Esophagus squamous epithelium (tissue), 5 donors: Measurements from ENCODE around the gene PKDCC. TPM values are rescaled to one million over a fixed set of nuclear protein-coding genes. Genes with fewer than 3 reads are reported as not detected.

Source experiments
- DNase-seq: peaks from one replicate; lab custom pipeline; 2025; lab: John Stamatoyannopoulos, UW
- H3K27ac ChIP-seq, 4 donors: fragments of 200-600 bp; sonication (generic); one replicate each; pipeline ENCODE4 v1.5.1; 2016 to 2019; ENCODE audit warnings: mild to moderate bottlenecking in 1 of 4
- H3K27me3 ChIP-seq, 4 donors: fragments of 200-600 bp; sonication (generic); 1 replicate in 3 of 4; 2 replicates in 1 of 4; pipeline versions ENCODE4 v1.5.1 to v1.6.0; 2017 to 2021; ENCODE audit warnings: antibody characterized with exemption in 1 of 4
- H3K36me3 ChIP-seq, 3 donors: fragments of 200-600 bp; sonication (generic); one replicate each; pipeline ENCODE4 v1.5.1; 2016 to 2019
- H3K4me1 ChIP-seq, 3 donors: fragments of 200-600 bp; sonication (generic); one replicate each; pipeline ENCODE4 v1.5.1; 2017 to 2019
- H3K4me3 ChIP-seq, 4 donors: fragments of 200-600 bp; sonication (generic); 1 replicate in 3 of 4; 2 replicates in 1 of 4; pipeline ENCODE4 v1.5.1; 2016 to 2019; ENCODE audit warnings: mild to moderate bottlenecking in 2 of 4, moderate library complexity in 1 of 4
- H3K9me3 ChIP-seq, 3 donors: fragments of 200-600 bp; sonication (generic); one replicate each; pipeline ENCODE4 v1.5.1; 2016 to 2019
- CTCF ChIP-seq, 6 experiments: fragments of 450-650 bp in 4 of 6; fragments of 200-600 bp in 2 of 6; sonication (generic) in 2 of 6; IDR thresholded peaks; one replicate each; pipeline ENCODE4 v1.5.1; 2016 to 2019; ENCODE audit warnings: antibody characterized with exemption in 6 of 6, mild to moderate bottlenecking in 4 of 6, moderate library complexity in 4 of 6
- POLR2A ChIP-seq, 4 donors: fragments of 450-650 bp; IDR thresholded peaks; one replicate each; pipeline ENCODE4 v1.6.1; 2017; ENCODE audit warnings: antibody characterized with exemption in 4 of 4, mild to moderate bottlenecking in 4 of 4, moderate library complexity in 3 of 4
- WGBS, 2 donors: methylation state at CpG; one replicate each; pipeline ENCODE4 v1.1.5; 2018; 5-methylcytosine and 5-hydroxymethylcytosine counted together
- intact Hi-C: fragments of 100-400 bp; cut with DNase I; formaldehyde crosslinking; loops from one replicate; pipeline ENCODE4 v1.15.0; 2022
- total RNA-seq, 4 donors: library from RNA; depleted of rRNA; stranded (reverse); fragments of >200 nt; gene quantifications; one replicate each; pipeline ENCODE4 v1.1.0, GENCODE V29; 2016
- donor health status: DM: yes; HTN: yes; CAD: no.

PKDCC gene
- total RNA-seq, 4 donors from 2014 or later = 0.53 to 16.8 (median 6.4) TPM

GRCh38 chr2:42042631-42043355 lies 5.0 kb upstream of the PKDCC start:
- Histone ChIP-seq H3K36me3 (no peaks in the 10 kb centered on the region), H3K27ac (no peak overlapping the region), H3K9me3 (no peaks in the 10 kb centered on the region), H3K4me1 (peaks cover 4 to 18% (median 12%) of the 10 kb centered on the region in 3 donors), H3K4me3 (no peak overlapping the region), H3K27me3 (peaks cover 0 to 69% (median 0%) of the 10 kb centered on the region in 4 donors)
- intact Hi-C loops = no loop called here
- WGBS, 2 donors = 77 to 80% methylated on average over 9 to 10 of the region's 11 CpGs
- no peak for DNase-seq
- no peak for TF ChIP-seq POLR2A (IDR thresholded peaks at IDR 0.05)
- TF ChIP-seq CTCF (IDR thresholded peaks at IDR 0.05) = no peak

- TF ChIP-seq CTCF (IDR thresholded peaks at IDR 0.05) (no peak), POLR2A (IDR thresholded peaks at IDR 0.05) (no peak)
- intact Hi-C loops = no loop called here
Measured at GRCh38 chr2:42043789-42044394, 3.9 kb upstream of the PKDCC start.

GRCh38 chr2:42044939-42045338 lies 2.9 kb upstream of the PKDCC start:
- 63 to 67% methylated on average over 1 of the region's 1 CpG for WGBS, 2 donors
- intact Hi-C loops = no loop called here
- no peak overlapping the region for H3K27ac ChIP-seq

More at GRCh38 chr2:42043789-42044394, 3.9 kb upstream of the PKDCC start:
- H3K27ac ChIP-seq = no peak overlapping the region
- DNase-seq = no peak
- H3K27me3 ChIP-seq = peaks cover 0 to 80% (median 0%) of the 10 kb centered on the region in 4 donors
- WGBS, 2 donors = 81 to 88% methylated on average over 3 of the region's 3 CpGs
- no peak overlapping the region for H3K4me3 ChIP-seq
- no peaks in the 10 kb centered on the region for H3K36me3 ChIP-seq
- H3K9me3 ChIP-seq = no peaks in the 10 kb centered on the region
- H3K4me1 ChIP-seq = peaks cover 4 to 24% (median 12%) of the 10 kb centered on the region in 3 donors

GRCh38 chr2:42045352-42045751 lies 2.5 kb upstream of the PKDCC start:
- no peak for DNase-seq
- 85 to 90% methylated on average over 3 of the region's 3 CpGs for WGBS, 2 donors
- no peaks in the 10 kb centered on the region for H3K36me3 ChIP-seq

More at GRCh38 chr2:42044939-42045338, 2.9 kb upstream of the PKDCC start:
- TF ChIP-seq CTCF (IDR thresholded peaks at IDR 0.05) (no peak), POLR2A (IDR thresholded peaks at IDR 0.05) (no peak)
- H3K36me3 ChIP-seq = no peaks in the 10 kb centered on the region
- peaks cover 0 to 91% (median 0%) of the 10 kb centered on the region in 4 donors for H3K27me3 ChIP-seq
- peaks cover 4 to 29% (median 12%) of the 10 kb centered on the region in 3 donors for H3K4me1 ChIP-seq
- no peak overlapping the region for H3K4me3 ChIP-seq
- H3K9me3 ChIP-seq = no peaks in the 10 kb centered on the region
- DNase-seq = no peak

More at GRCh38 chr2:42045352-42045751, 2.5 kb upstream of the PKDCC start:
- TF ChIP-seq CTCF (IDR thresholded peaks at IDR 0.05) (no peak), POLR2A (IDR thresholded peaks at IDR 0.05) (no peak)
- peaks cover 0 to 95% (median 0%) of the 10 kb centered on the region in 4 donors for H3K27me3 ChIP-seq
- H3K4me3 ChIP-seq = no peak overlapping the region
- intact Hi-C loops = no loop called here
- H3K4me1 ChIP-seq = peaks cover 4 to 29% (median 12%) of the 10 kb centered on the region in 3 donors
- no peaks in the 10 kb centered on the region for H3K9me3 ChIP-seq
- peak overlapping the region in 2 of 4 donors; percentile 85 to 89 for H3K27ac ChIP-seq
